GM18511 (cell line): ENCODE results near the gene ANAPC16.
"Not testable (repeated sequence)": the region's sequence is repeated elsewhere in the genome, so short reads cannot be mapped to it uniquely, and the experiment has no call there.

Experiments used
- ATAC-seq: cut with Tn5 transposase; IDR thresholded peaks from one replicate; pipeline ENCODE4 v1.9.1; 2021; ENCODE audit warnings: mild to moderate bottlenecking, moderate library complexity; ENCODE audit not compliant: unreplicated experiment

Gene ANAPC16

DNA sequence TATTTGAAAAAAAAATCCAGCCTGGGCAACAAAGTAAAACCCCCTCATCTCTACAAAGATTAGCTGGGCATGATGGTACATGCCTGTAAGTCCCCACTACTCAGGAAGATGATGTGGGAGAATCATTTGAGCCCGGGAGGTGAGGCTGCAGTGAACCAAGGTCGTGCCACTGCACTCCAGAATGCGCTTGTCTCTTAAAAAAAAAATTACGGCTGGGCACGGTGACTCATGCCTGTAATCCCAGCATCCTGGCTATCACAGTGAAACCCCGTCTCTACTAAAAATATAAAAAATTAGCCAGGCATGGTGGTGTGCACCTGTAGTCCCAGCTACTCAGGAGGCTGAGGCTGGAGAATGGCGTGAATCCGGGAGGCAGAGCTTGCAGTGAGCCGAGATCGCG is 4.4 kb upstream of the ANAPC16 start:
- ATAC-seq: not testable (repeated sequence)

DNA sequence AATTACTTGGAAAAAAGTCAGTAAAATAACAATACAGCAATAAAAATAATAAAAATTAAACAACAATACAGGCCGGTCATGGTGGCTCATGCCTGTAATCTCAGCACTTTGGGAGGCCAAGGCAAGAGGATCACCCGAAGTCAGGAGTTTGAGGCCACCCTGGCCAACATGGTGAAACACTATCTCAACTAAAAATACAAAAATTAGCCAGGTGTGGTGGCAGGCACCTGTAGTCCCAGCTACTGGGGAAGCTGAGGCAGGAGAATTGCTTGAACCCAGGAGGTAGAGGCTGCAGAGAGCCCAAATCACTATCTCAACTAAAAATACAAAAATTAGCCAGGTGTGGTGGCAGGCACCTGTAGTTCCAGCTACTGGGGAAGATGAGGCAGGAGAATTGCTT is 4.0 kb upstream of the ANAPC16 start:
- ATAC-seq: not testable (repeated sequence)

DNA sequence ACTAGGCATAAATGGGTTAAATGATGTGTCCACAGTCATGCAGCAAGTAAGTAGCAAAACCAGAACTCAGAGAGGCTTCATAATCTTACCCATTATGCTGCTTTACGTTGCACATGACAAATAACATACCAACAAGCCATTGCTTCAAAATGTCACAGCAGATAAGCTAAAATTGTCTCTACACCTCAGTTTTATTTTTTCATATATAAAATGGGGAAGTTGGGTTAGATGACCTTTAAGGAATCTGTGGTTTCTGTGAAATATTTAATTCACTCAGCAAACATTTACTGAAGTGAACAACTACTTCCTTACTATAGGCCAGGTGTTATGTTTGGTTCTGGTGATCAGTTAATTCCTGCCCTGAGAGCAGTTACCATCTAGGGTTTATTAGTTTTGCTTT is 2.5 kb downstream of the ANAPC16 start:
- no peak for ATAC-seq

DNA sequence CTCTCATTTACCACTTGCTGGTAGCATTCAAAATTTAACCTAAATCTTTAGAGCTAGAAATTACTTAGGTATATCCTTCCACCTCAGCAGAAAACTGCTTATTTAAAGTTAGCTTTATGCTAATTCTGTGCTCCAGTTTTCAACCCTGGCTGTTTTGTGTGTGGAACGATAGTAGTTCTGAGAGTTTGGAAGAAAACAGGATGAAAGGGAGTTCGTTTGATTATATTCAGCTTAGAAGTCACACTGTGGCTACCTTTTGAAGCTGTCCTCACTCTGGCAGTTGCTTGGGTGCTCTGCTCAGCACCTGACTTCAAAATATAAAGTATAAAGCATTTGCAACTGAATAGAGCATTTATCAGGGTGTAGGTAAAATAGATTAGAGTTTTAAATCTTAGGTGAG is 2.9 kb downstream of the ANAPC16 start:
- no peak for ATAC-seq

DNA sequence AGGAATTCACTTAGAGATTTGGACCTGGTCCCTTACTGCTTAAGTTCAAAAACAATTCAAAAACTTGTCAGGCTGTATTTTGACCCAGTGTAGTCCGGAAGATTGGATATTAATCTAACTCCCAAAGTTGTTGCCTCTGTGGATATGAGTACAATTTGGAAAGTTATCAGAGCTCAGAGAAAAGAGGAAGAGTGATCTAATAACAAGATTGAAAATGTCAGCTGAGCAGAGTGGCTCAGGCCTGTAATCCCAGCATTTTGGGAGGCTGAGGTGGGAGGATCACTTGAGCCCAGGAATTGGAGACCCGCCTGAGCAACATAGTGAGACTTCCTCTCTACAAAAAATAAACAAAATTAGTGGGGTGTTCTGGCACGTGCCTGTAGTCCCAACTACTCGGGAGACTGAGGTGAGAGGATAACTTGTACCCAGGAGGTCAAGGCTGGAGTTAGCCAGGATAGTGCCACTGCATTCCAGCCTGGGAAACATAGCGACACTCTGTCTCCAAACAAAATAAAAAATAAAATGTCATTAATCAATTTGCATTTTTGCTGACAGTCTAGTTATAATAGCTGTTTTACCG is 3.5 kb downstream of the ANAPC16 start:
- ATAC-seq: no peak

DNA sequence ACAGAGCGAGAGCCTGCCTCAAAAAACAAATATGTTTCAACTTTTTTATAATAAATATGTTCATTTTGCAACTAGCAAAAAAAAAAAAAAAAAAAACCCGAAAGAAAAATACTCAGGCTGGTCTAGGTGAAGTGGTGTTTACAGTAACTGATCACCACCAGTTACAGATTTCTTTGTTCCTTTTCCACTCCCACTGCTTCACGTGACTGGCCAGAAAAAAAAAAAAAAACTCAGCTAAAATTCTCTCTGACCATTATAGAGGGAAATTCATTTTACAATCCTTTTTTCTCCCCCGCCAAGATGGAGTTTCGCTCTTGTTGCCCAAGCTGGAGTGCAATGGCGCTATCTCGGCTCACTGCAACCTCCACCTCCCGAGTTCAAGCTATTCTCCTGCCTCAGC is 4.8 kb downstream of the ANAPC16 start:
- no peak for ATAC-seq

DNA sequence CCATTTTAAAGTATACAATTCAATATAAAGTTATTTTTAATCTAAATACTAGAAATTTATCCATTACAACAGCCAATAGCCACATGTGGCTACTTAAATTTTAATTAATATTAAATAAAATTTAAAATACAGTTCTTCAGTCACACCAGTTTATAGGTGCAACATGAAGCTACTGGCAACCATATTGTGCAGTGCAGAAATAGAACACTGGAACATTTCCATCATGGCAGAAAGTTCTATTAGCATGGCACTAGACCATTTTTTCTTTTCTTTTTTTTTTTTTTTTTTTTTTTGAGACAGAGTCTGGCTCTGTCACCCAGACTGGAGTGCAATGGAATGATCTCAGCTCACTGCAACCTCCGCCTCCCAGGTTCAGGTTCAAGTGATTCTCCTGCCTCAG is 5.5 kb downstream of the ANAPC16 start:
- ATAC-seq: no peak

DNA sequence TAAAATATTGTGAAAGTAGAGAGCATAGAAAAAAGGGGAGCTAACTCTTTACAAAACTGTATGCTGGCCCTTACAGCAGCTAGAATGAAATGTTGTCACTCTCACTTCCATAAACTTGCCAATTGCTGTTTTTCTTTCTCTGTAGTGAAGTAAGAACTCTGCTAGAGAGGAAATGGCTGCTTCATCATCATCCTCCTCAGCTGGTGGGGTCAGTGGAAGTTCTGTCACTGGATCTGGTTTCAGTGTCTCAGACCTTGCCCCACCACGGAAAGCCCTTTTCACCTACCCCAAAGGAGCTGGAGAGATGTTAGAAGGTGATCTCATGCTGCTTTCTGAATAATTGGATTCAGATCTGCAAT is 7.9 kb downstream of the ANAPC16 start:
- no peak for ATAC-seq

DNA sequence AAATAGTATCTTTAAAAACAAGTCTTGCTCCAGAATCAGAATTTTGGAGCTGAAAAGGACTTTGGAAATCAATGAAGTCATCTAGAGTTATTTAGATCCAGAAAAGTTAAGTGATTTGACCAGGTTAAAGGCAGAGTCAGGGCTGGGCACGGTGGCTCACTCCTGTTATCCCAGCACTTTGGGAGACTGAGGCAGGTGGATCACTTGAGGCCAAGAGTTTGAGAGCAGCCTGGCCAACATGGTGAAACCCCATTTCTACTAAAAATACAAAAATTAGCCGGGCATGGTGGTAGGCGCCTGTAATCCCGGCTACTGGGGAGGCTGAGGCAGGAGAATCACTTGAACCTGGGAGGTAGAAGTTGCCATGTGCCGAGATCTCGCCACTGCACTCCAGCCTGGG is 8.4 kb downstream of the ANAPC16 start:
- not testable (repeated sequence) for ATAC-seq

DNA sequence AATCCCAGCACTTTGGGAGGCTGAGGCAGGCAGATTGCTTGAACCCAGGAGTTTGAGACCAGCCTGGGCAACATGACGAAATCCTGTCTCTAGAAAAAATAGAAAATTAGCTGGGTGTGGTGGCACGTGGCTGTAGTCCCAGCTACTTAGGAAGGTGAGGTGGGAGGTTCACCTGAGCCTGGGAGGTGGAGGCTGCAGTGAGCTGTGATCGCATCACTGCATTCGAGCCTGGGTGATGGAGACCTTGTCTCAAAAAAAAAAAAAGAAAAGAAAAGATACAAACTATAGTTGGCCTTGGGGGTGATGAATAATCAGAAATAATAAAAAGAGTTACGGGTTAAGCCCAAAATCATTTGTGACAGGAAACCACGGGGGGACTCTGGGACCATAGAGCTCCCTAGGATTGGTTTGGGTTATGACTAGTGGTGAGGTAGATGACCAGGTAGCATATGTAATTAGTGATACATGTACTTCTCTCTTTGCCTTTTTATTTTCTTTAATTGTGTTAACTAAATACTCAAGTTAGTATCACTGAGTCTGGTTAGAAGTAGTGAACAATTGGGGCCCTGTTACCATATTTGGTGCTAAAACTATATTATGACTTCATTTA is 10.7 kb downstream of the ANAPC16 start:
- ATAC-seq: no peak

DNA sequence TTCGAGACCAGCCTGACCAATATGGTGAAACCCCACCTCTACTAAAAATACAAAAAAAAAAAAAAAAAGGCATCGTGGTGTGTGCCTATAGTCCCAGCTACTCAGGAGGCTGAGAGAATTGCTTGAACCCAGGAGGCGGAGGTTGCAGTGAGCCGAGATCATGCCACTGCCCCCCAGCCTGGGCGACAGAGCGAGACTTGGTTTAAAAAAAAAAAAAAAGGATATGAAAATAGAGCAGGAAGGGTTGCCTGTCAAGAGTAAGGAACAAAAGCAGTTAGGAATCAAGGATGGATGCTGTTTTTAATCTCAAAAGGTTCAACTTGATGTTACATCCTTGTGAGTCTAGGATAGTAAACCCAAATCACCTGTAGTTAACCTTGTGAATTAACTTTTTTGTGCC is 12.0 kb downstream of the ANAPC16 start:
- ATAC-seq: no peak

DNA sequence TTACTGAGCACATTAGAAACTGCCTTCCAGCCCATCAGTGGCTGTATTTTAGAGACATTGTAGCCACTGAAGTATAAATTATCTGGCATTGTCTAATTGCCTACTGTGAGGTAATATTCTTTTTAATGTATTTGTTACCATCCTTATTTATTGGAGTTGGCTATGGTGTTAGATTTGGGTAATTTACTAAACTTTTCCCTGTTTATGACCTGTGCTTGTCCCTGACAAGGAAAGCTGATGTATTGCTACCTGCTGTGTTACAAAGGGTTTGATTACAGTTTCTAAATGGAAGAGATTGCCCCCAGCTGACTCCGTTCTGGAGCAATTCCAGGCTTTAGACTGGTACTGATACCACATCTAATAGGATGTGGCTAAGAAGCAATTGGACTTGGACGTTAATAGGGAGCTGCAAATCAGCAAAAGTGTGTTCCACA is 12.5 kb downstream of the ANAPC16 start:
- ATAC-seq: no peak

DNA sequence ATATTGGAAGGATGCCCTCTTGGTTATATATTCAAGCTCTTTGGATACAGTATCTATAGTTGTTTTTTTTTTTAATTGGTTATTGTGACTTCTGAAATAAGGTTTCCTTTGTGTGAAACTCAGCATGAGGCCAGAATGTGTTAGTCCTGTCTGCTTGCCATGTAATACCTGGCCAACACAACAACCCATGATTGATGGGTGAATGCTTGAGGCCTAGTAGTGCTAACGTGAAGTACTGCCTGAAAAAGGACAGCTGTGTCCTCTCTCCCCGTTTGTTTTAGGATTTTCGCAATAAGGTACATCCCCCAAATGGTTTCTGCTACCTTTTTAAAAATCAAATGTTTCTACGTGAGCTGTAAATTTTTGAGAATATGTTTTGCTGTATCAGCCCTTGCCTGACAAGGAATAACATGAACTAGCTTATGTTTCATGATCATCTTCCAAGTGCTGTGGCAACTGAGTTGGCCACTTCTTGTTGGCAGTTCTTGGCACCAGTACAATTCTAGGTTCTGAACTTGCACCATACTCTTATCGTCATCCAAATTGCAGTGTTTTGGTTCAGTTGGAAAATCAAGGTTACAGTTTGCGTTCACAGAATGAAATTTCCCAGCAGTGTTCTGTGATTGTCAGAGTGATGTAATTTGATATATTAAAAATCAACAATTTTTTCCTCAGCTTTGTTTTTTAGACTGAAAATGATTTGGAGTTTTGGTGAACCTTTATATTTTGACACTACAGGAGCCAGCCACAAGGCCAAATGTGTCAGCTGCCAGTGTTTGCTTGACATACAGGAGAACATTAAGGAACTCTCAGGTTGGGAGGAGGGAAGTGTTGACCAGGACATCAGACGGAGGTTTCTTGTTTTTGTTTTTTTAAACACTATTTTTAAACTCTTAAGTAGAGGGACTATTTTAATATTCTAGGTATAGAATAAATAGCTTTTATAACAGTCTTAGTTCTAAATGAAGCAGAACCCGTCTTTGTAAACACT is 13.7 kb downstream of the ANAPC16 start:
- ATAC-seq: no peak

DNA sequence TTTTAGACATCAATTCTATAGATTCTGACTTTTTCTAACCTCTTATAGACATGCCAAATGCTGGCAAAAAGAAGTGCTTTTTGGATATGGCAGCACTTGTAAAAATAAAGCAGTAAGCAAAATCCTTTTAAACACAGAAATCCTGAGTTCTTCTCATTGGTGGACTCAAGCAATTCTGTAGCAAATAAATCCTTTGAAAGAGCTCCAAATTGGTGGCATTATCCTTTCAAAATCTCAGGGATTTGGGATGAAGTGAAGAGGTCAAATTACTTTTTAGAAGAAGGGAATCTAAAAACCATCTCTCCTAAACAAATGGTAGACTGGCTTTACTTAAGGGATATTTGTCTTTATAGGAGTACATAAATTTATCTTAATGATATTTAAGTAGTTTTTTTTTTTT is 17.8 kb downstream of the ANAPC16 start:
- no peak for ATAC-seq

DNA sequence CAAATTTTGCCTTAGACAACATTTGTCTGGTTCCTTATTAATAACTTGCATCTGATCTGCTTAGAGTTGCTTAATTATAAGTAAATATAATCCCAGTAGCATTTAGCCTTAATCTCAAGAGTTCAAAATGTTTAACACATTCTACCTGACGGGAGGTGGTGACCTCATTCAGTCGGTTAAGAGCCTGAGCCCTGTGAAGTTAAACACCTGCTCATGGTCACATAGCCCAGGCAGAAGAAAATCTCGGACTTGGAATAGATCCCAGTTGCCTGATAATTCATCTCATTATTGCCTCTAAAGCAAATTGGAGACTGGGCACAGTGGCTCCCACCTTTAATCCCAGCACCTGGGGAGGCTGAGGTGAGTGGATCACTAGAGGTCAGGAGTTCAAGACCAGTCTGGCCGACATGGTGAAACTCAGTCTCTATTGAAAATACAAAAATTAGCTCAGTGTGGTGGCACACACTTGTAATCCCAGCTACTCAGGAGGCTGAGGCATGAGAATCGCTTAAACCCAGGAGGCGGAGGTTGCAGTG is 18.8 kb downstream of the ANAPC16 start:
- no peak for ATAC-seq

DNA sequence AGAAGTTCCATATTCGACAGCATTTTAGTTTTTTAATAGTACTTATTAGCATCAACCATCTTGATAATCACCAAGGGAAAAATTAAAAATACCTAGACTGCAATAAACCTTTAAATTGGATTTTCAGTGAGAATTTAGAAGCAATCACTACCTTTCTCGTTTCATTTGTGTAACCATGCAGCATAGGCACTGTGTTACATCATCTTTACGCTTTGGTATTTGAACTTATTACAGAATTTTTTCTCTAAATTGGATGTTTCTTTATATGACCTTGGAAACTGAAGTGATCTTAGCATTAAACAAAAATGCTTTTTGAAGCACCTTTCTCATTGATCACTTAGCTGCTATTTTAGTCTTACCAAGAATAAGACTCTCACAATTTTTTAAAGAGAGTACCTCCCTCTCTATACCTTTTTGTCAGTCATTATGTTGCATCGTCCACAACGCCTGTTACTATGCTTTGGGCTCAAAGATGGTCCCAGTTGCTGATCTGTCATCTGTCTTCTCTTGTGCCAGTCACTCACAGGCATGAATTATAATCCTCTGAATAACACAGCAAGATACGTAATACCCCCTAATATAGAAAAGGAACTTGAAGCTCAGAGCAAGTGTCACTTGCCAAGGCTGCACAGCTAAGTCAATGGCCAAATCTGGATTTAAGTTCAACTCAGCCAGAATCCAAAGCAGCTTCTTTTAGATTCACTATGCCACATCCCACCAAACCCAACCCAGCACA is 19.9 kb downstream of the ANAPC16 start:
- ATAC-seq: no peak

DNA sequence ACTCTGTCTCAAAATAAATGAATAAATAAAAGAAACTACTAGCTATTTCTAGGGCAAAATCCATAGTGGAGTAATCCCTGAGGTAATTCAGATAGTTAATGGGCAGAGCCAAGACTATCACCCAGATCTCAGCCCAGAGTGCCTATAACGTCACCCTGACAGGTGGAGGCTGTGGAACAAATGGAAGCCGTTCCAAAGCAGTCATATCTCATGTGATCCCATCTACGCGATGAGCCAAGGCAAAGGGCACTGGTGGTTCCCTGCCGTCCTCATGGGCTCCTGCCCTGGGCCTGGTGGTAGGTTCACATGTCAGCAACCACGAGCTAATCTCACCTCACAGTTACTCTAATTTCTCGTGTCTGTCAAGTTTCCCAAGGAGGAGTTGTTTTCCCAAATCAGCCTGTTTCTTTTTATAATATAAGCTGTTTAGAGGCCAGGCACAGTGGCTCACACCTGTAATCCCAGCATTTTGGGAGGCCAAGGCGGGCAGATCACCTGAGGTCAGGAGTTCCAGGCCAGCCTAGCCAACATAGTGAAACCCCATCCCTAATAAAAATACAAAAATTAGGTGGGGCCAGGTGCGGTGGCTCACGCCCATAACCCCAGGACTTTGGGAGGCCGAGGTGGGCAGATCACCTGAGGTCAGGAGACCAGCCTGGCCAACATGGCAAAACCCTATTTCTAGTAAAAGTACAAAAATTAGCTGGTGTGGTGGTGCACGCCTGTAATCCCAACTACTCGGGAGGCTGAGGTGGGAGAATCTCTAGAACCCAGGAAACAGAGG is 22.8 kb downstream of the ANAPC16 start:
- no peak for ATAC-seq

DNA sequence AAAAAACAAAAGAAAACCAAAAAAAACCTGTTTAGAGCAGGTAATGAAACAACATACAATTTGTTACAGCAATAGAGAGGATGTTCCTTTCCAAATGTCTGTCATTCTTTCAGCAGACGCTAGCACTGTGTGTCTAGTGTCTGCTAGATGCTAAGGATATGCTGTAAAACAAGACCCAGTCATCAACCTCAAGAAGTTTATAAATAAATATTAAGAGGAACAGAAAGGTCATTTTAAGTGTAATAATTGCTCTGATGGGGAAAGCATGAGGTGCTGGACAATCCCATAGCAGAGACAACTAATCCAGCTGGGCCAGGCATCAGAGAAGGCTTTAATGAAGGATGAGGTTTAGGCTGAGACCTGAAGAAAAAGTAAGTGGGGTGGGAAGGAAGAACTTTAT is 23.6 kb downstream of the ANAPC16 start:
- no peak for ATAC-seq

DNA sequence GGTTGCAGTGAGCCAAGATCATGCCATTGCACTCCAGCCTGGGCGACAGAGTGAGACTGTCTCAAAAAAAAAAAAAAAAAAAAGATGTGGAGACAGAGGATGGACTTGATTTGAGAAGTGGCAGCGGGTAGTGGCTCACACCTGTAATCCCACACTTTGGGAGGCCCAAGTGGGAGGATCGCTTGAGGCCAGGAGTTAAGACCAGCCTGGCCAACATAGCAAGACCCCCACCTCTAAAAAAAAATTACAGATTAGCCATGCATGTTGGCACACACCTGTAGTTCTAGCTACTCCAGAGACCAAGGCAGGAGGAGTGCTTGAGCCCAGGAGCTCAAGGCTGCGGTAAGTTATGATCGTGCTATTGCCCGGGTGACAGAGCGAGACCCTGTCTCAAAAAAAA is 24.6 kb downstream of the ANAPC16 start:
- ATAC-seq: no peak

DNA sequence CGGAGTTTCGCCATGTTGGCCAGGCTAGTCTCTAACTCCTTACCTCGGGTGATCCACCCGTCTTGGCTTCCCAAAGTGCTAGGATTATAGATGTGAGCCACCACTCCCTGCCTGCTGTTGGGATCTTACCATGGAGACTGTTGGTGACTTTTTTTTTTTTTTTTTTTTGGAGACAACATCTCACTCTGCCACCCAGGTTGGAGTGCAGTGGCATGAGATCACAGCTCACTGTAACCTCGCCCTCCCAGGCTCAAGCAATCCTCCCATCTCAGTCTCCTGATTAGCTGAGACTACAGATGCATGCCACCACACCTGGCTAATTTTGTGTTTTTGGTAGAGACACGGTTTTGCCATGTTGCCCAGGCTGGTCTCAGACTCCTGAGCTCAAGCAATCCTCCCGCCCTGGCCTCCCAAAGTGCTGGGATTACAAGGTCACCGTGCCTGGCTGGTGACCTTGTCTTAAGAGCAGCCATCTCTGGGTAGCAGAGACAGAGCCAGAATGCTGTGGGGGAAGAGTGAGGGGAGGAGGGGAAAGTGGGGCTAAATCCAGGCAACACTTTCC is 26.0 kb downstream of the ANAPC16 start:
- no peak for ATAC-seq
